HG02571 (cell line): ENCODE results near the gene INAVA.

Source experiments
- ATAC-seq: cut with Tn5 transposase; IDR thresholded peaks from one replicate; pipeline ENCODE4 v1.9.1; 2021; ENCODE audit warnings: mild to moderate bottlenecking, moderate library complexity; ENCODE audit not compliant: unreplicated experiment

Gene INAVA

DNA sequence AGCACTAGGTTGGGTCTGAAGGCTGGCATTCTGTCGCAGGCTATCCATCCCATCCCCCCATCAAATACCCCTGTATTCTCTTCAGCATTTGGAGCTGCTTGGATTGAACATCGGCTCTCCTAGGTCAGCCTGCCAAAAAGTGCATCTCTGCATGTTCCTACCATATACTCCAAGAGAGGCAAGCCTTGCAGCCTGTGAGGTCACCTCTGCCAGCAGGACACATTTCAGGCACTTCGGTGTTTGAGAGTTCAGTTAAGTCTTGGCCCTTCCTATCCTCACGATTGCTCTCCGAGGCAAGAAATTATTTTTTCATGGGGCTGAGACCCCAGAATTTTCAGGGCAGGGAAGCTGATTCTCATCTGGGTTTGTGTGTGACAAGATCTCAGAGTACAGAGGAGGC lies 19.3 kb upstream of the INAVA start:
- ATAC-seq, result no peak

DNA sequence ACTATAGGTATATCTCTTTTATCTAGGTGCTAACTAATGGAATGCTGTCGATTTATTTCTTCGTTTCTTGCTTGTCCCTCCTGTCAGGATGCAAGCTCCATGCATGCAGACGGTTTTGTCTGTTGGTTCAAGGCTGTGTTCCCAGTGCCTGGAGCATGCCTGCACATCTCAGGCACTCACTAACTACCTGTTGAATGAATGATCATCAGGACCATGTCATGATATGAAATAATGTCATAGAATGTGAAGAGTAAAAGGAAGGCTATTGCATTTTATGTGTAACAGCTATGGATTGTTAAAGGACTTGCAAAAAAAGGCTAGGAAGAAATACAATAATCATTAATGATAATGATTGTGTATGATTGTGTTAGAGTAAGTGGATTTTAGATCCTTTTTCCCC lies 17.7 kb upstream of the INAVA start:
- no peak for ATAC-seq

DNA sequence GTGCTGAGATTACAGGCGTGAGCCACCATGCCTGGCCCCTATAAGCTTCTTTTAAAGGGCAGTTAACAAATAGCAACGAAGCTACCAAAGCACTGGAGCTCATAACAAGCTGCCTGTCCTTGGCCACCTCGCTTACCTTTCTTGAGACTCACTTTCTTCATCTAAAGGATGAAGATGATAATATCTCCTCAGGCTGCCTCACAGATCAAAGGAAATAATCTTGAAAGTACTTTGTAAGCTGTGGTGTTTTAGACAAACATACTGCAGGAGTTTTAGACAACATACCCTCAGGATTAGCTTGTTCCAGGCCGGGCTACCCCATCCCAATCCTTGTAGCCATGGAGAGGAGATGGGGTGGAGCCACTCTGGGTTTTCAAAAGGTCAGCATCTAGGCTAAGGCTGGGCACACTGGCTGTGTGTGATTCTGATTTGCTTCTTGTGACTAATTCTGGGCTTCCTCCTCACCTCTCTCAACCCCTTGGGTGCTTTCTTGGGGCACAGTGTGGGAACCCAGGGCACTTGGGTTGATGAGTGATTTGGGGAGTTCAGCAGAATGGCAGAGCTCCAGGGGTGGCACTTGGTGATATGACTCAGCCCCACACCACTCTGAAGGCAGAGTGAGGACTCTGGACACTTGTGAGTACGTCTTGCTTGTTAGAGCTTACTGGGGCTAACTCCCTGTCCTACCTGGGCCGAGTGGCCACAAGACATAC lies 16.7 kb upstream of the INAVA start:
- ATAC-seq, result peak; percentile 62

DNA sequence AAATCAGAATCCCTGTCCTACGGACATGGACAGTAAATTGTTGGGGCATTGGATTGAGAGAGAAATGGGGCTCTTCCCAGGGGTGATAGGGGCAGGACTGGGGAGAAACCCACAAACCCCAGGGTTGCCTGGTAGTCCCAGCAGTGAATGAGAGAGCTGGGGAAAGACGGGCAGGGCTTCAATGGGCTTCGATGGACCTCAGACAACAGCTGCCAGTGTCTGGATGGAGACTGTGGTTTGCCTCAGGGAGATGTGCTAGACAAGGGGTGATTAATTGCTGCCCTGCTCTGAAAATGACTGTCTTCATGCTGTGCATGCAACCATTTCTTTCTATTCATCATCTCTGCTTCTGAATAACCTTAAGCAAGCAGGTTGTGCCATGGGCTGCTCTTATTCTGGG lies 14.5 kb upstream of the INAVA start:
- ATAC-seq, result no peak

DNA sequence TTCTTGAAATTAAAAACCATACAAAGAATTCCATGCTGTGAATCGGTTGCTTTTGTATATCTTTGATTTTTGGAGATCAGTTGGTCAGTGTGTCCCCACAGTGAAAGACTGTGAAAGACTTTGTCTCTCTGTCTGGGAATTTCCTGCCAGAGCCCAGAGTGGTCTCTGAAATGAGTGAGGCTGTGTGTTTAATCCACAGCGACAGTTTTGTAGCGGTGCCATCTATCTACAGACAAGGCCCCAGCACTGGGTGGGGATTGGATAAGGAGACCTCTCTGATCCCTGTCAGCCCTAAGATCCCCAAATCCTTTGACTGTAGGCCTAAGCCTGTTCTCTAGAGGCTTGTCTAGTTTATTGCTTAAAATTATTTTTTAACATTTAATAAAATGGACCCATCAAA lies 11.6 kb upstream of the INAVA start:
- no peak for ATAC-seq

DNA sequence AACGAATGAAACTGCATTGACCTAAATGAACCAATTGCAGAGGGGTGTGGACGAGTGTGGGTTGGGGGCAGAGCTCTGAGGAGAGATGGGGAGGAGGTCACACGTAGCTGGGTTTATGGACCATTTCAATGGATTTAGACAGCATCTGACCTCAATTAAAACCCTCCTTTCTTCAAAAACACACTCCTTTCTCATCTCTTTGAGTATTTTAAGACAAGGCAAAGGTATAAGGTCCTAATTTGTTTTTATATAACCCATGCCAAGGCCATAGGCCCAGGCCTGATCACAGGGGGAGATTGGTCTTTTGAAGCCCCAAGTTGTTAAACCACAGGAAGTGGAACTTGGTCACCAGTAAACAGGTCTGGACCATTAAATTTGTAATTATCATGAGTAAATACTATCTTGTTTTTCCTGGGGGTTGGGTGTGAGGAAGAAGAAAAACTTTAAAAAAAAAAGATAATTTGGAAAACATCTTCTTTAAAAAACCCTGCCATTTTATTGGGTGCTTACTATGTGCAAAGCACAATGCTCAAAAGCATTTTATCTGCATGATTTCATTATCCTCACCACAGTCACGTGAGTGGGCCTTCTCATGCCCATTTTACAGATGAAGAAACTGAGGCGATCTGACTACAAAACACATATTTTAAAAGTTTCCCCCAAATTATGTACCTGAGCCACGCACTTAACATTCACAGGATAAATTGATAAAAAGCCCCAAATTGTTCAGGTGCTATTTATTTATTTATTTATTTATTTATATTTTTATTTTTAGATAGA lies 8.9 kb upstream of the INAVA start:
- ATAC-seq, result no peak

DNA sequence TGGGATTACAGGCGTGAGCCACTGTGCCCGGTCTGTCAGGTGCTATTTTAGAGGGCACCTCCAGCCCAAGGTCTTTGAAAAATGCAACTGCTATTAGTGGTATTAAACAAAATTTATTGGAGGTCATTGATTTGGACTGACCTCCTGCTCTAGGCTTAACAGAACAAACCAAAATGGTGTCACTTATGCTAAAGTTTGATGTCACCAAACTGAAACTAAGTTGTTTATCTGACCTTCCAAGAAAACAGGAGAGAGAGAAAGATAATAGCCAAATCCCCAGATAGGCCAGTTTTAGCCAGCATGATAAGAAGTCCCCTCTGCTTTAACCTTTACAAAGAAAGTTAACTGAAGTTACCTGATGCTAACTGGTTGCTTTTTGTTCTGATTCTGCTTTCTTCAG lies 8.1 kb upstream of the INAVA start:
- no peak for ATAC-seq

DNA sequence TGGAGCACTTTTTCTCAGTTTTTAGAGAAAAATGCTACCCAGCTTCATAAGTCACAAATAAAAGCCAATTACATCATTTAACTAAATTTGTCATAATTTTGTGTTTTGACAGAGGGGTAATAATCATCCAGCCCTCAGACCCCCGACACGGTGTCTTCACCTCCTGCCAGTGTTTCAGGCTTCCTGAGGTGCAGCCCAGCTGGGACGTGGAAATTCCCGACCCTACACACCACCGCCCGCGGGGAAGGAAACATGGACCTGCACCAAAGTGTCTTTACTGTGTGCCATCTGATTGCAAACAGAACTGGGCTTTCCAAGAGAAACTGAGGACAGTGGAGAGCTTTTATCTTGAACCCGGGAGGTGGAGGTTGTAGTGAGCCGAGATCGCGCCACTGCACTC lies 7.7 kb upstream of the INAVA start:
- no peak for ATAC-seq

DNA sequence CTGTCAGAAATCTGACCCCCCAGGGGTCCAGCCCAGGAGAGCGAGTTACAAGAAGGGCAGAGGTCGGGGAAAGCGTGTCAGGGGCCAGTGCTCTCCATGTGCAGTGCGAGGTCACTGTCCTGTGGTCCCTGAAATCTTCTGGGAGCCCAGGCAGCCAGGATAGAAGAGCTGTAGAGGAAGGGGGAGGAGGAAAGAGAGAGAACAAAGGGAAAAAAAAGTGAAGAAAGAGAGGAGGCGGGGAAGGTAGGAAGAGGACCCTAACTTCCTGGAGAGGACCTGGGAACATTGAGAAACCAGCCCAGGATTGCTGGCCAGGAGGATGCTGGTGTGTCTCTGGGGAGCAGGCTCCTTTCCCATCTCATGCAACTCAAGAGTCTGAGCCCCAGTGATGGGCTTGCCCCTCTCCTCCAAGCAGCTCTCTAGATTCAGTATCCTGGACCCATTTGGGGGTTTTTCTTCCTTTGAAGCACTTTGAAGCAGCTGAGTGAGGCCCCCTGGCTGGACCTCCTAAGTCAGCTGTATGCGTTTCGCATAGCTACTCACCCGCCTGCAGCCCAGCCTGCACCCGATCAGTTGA lies 6.8 kb upstream of the INAVA start:
- ATAC-seq, result no peak

DNA sequence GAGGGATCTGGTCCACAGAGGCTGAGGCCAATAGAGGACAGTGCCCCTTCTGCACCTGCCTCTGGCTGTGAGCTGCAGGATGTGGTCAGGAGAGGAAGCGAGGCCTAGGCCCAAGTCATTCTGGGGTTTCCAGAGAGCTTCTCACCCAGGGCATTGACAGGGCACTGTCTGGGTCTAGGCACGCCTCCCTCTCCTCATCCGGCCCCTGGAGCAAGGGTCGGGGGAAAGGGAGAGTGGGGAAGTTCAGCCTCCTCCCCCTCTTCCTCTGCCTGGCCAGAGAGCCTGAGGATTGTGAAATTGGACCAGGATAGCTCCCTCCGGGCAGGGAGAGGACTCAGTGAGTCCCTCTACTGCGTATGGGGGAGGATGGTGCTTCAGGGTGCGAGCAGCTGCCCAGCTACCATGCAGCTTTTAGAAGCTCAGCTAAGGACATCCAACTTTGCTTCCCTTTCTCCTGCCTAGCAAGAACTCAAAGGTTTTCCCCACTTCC lies 6.3 kb upstream of the INAVA start:
- ATAC-seq, result peak; percentile 90

DNA sequence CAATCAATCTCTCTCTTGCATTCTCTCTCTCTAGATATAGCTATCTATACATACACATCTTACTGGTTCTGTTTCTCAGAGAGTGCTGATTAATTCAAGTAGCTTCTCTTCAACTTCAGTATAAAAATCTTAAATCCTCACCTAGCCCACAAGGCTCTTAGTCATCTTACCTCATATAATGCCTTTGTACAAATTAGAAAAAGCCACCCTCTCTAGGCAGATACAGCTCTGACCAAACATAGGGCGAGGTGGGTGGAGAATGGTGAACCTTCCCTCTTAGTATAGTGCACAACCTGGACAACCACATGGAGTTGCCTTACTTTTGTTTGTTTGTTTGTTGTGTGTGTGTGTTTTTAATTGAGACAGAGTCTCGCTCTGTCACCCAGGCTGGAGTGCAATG lies 5.1 kb upstream of the INAVA start:
- ATAC-seq, result no peak

DNA sequence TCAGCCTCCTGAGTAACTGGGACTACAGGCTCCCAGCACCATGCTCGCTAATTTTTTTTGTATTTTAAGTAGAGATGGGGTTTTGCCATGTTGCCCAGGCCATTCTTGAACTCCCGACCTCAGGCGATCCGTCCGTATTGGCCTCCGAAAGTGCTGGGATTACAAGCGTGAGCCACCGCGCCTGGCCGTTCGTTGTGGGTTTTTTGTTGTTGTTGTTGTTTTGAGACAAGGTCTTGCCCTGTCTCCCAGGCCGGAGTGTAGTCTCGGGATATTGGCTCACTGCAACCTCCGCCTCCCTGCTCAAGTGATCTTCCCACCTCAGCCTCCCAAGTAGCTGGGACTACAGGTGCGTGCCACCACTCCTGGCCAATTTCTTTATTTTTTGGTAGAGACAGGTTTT lies 4.7 kb upstream of the INAVA start:
- ATAC-seq, result no peak

DNA sequence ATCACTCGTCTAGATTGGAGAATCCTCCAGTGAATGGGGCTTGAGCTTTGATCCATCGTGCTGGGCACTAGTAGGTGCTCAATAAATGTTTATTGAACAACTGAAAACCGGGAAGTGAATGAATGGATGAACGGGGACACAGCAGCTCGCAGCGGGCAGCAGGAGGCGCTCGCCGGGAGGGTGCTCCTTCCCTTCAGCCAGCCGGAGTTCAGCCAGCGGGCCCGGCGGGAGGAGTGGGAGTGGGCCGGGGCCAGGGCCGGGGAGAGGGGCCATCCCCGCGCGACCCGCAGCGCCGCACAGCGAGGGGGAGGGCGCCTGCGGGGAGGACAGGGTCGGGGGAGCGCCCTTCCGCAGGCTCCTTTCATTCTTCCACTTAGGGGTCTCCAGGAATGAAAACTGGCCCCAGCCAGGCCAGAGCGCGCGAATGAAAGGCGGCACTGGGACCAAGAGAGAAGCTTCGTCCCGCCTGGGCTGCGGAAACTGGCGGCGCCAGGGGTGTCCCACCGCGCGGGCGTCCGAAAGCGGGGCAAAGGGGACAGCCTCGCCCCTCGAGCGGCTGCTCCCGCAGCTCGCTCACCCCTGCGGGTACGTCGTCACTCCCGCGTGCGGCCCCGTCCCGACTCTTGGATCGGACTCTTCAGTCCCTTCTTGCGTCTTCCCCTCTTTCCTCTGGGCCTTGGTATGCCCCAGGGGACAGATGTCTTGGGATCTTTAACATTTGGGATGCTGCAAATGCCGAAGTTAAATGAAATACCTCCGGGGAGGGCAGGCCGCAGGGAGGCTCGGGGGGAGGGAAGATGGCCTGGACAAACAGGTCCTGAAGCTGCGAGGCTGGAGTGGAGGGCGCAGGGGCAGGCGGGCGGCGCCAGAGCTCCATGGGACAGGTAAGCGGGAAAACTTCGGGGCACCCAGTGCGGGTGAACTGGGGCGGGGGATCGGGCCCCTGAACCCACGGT lies 3.6 kb upstream of the INAVA start:
- ATAC-seq, result no peak

DNA sequence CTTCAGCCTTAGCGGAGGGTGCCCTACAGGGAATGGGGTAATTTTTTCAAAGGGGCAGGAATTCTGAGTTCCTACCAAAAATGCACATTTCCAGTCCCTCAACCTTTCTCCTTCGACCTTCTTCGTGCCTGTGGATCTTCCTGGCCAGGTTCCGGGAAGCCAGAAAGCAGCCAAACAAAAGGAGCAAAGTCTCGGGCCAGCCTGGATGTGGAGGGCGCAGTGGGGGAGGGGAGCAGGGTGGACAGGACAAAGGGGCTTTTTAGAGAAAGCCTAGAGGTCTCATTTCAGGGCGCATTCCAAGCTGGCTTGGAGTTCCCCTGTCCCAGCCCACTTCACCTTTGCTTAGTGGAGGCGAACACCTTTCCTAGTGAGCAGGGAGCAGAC lies 2.9 kb upstream of the INAVA start:
- no peak for ATAC-seq

DNA sequence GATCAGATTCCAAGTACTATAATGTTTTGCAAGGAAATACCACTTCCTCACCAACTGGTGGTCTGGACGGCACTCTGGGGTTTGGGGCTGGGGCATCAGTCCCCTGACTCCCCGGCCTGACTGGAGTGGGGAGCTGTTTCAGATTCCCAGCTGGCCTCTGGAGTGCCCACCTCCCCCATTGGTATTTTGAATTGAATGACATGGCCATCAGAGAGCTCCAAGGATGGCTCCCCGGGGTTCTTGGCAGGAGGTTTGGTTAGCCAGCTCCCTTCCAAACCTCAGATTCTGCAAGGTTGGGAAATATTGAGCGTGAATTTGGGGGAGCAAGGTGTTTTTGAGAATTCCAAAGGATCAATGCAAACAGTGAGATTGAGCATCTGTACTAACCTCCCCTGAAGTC lies 2.2 kb upstream of the INAVA start:
- no peak for ATAC-seq

DNA sequence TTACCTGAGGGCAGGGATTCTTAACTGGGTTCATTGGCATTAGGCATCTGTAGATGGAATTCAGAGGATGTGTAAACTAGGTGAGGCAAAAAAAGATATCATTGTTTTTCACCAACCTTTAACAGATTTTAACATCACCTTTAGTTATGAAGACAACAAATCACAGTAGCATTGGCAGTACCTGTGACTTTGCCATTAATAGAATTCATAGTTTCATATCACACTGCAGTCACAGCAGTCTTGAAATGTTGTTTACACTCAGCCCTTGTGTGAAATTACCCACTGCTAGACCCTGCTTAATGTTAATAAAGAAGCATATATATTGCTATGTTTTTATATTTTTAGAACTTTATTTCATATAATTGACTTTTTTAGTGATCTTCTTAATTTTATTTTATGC lies 1.7 kb upstream of the INAVA start:
- ATAC-seq, result no peak

DNA sequence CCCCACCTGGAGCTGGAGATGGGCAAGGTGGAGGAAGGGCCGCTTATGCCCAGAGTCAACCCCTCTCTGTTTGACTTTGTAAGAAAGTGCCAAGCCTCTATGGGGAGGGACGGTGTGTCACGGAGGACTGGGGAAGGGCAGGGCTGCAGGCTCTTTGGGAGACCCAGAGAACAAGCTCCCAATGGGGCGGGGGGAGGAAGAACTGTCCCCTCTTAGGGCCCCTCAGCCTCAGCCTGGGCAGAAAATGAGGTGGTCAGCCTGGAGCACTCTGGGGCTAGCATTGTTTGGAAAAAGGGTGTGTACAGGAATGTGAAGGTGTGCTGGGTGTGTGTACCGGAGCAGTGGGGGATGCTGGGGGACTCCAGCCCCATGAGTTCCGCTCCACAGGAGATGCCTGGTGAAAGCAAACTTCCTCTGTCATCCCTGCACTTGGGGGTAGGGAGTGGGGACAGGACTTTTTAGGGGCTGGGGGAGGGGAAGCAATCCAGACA lies 1.2 kb upstream of the INAVA start:
- ATAC-seq, result no peak

DNA sequence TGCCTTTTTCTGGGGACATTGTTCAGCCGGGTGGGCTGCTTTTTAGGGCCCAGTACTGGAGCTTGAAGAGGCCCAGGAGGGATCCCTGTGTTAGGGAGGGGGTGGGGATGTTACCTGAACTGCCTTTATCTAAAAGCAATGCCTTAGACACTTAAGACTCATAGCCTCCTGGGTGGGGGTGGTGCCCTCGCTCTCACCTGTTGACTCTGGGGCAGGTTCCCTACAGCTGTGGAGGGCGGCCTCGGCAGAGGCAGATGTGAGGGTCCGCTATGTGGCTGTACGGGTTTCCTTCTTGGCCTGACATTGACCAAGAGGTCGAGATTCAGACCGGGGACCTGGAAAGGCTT lies 716 bp downstream of the INAVA start:
- ATAC-seq, result no peak

DNA sequence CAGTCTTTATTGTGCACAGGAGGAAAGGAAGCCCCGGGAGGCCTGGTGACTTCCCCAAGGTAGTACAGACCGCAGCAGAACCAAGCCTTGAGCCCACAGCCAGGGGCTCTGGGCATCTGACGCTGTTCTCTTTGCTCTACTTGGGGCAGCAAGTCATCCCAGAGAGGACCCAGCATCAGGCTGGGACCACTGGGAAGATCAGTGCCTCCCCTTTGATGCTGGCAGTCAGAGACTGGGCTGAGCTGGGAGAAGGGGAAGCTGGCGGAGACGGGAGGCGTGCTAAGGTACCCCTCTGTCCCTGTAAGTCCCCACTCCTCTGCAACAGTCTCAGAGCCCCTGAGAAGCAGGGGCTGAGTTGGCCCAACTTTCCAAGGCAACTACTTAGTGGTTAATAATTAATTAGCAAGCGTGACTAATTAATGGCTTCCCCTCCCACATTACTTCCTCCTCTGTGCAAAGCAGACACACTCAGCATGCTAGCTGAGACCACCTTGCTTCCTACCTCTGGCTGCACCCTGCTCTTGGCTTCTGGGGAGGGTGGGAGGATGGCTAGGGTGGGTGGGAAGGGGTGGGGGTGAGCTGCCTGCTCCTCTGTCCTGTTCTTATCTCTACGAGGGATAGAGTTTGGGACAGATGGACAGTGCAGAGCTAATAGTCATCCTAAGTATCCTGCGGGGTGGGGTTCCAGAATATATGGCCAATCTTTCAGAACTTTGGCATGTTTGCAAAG lies 1.3 kb downstream of the INAVA start:
- no peak for ATAC-seq

DNA sequence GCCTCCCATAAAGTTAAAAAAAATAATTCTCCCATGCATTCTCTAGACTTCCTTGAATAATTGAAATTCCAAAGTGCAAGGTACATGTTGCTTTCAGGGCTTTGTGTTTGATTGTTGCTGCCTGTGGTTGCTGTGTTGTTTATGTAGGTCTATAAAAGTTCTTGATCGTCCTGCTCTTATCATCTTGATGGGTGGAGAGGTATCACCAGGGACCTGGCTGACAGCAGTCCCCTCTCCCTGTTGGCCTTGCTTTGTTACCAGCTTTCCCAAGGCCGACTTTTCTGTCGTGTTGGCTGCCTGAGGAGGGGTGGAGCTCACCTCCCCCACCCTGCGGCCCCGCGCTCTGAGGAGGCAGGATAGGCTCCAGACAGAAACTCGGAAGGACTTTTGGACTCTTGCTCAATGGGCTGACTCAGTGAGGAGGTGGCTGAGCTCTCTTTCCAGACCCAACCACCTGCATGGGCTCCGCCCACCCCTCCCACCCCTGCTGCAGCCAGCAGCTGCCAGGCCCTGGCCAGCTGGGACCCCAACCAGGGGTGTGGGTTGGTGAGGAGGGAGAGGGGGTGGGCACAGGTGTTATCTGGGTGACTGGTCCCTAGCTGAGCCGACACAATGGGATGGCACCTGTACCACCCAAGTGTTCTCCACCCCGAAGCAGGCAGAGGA lies 2.0 kb downstream of the INAVA start:
- ATAC-seq, result no peak
